GM10266 (cell line): ENCODE data around the gene EFCAB5.
"Not testable (repeated sequence)": the region's sequence is repeated elsewhere in the genome, so short reads cannot be mapped to it uniquely, and the experiment has no call there.

Source experiments
- DNase-seq: peaks from one replicate; pipeline ENCODE4 v3.0.0; 2012; ENCODE audit errors: extremely low spot score
- CTCF ChIP-seq: IDR thresholded peaks from 2 replicates; pipeline ENCODE4 v1.5.1; 2012; ENCODE audit warnings: mild to moderate bottlenecking, low read depth; ENCODE audit not compliant: control insufficient read depth, insufficient read depth; ENCODE audit errors: missing control alignments

The EFCAB5 gene

GRCh38 chr17:29927546-29927945 lies 13.9 kb upstream of the EFCAB5 start:
- no peak for TF ChIP-seq CTCF
- DNase-seq: no peak

- TF ChIP-seq CTCF: no peak
- DNase-seq: no peak
These were observed 12.4 kb upstream of the EFCAB5 start for GRCh38 chr17:29929006-29929532.

GRCh38 chr17:29929533-29930408 lies 11.7 kb upstream of the EFCAB5 start, which contains the start of gene SSH2:
TSS of gene SSH2 (minus strand) at chr17:29930228. CDS start at chr17:29930000, 228 bp downstream.
- TF ChIP-seq CTCF: peak; percentile 24

GRCh38 chr17:29930409-29931010 lies 10.9 kb upstream of the EFCAB5 start:
- DNase-seq: no peak
- TF ChIP-seq CTCF: no peak

More at GRCh38 chr17:29929533-29930408, 11.7 kb upstream of the EFCAB5 start, which contains the start of gene SSH2:
- peak; percentile 85 for DNase-seq

- TF ChIP-seq CTCF: peak; percentile 82
- peak; percentile 65 for DNase-seq
These were observed 10.1 kb upstream of the EFCAB5 start for GRCh38 chr17:29931231-29931932.

- TF ChIP-seq CTCF: no peak
- no peak for DNase-seq
These were observed 8.1 kb upstream of the EFCAB5 start for GRCh38 chr17:29933379-29933778.

- not testable (repeated sequence) for DNase-seq
These were observed 5.5 kb upstream of the EFCAB5 start for GRCh38 chr17:29935909-29936308.
